ENCODE measurements around the gene ARMC9.

GRCh38 chr2:231152800-231153557, 45.5 kb upstream of the ARMC9 start:
- TF ChIP-seq EZH2phosphoT487 (IDR thresholded peaks at IDR 0.05; ENCODE audit: insufficient read depth, low read depth), result no peak
- TF ChIP-seq EZH2 (IDR thresholded peaks at IDR 0.05; ENCODE audit: insufficient read depth, poor library complexity, severe bottlenecking), result no peak
